Epithelial cell of esophagus (primary cell): Measurements from ENCODE around the gene CAMK1D.

ENCODE experiments used
- DNase-seq: peaks from one replicate; pipeline ENCODE4 v3.0.0; 2010; ENCODE audit warnings: low read depth
- H3K4me3 ChIP-seq: 2 replicates; pipeline ENCODE4 v1.5.1; 2011; ENCODE audit warnings: mild to moderate bottlenecking, low read length, control low read depth
- CTCF ChIP-seq: IDR thresholded peaks from 2 replicates; pipeline ENCODE4 v1.5.1; 2011; ENCODE audit warnings: low read depth, mild to moderate bottlenecking, low read length, control low read depth, inconsistent platforms; ENCODE audit not compliant: insufficient read depth; ENCODE audit errors: missing control alignments

CAMK1D gene

GRCh38 chr10:12675186-12675585 lies 325.8 kb downstream of the CAMK1D start:
- DNase-seq: no peak
- no peak for TF ChIP-seq CTCF
- no peak overlapping the region for H3K4me3 ChIP-seq

- TF ChIP-seq CTCF: no peak
- no peak for DNase-seq
- no peak overlapping the region for H3K4me3 ChIP-seq
Observed at GRCh38 chr10:12679636-12680035, 330.3 kb downstream of the CAMK1D start.

- H3K4me3 ChIP-seq: no peak overlapping the region
Observed at GRCh38 chr10:12681252-12681651, 331.9 kb downstream of the CAMK1D start.

GRCh38 chr10:12684784-12685183 lies 335.4 kb downstream of the CAMK1D start:
- no peak overlapping the region for H3K4me3 ChIP-seq
- no peak for TF ChIP-seq CTCF
- no peak for DNase-seq

More at GRCh38 chr10:12681252-12681651, 331.9 kb downstream of the CAMK1D start:
- no peak for DNase-seq
- TF ChIP-seq CTCF: no peak

- no peak for DNase-seq
- TF ChIP-seq CTCF: no peak
- H3K4me3 ChIP-seq: no peak overlapping the region
Observed at GRCh38 chr10:12685261-12686058, 336.1 kb downstream of the CAMK1D start.

GRCh38 chr10:12687996-12688395 lies 338.6 kb downstream of the CAMK1D start:
- H3K4me3 ChIP-seq: no peak overlapping the region
- DNase-seq: peak; percentile 60

More at GRCh38 chr10:12687996-12688395, 338.6 kb downstream of the CAMK1D start:
- no peak for TF ChIP-seq CTCF
